Mucosa of rectum (tissue), 2 donors: ENCODE results near the gene GSS.

Experiments used
- H3K27ac ChIP-seq, 2 donors: one replicate each; pipeline ENCODE4 v1.7.0; 2013; ENCODE audit warnings: inconsistent platforms in 2 of 2, low read depth in 2 of 2, low read length in 2 of 2
- H3K27me3 ChIP-seq, 2 donors: one replicate each; pipeline ENCODE4 v1.7.0; 2013; ENCODE audit warnings: low read length in 2 of 2; ENCODE audit not compliant: control insufficient read depth in 2 of 2, insufficient read depth in 2 of 2
- H3K36me3 ChIP-seq, 2 donors: one replicate each; pipeline ENCODE4 v1.7.0; 2013; ENCODE audit warnings: low read length in 2 of 2; ENCODE audit not compliant: control insufficient read depth in 2 of 2, insufficient read depth in 2 of 2
- H3K4me1 ChIP-seq, 2 donors: one replicate each; pipeline ENCODE4 v1.7.0; 2013; ENCODE audit warnings: low read length in 2 of 2, mild to moderate bottlenecking in 1 of 2; ENCODE audit not compliant: control insufficient read depth in 2 of 2, insufficient read depth in 2 of 2
- H3K4me3 ChIP-seq, 2 donors: one replicate each; pipeline ENCODE4 v1.7.0; 2013; ENCODE audit warnings: low read length in 2 of 2
- H3K9ac ChIP-seq, 2 donors: one replicate each; pipeline ENCODE4 v1.7.0; 2013; ENCODE audit warnings: low read length in 2 of 2, low read depth in 1 of 2, mild to moderate bottlenecking in 1 of 2
- H3K9me3 ChIP-seq, 2 donors: one replicate each; pipeline ENCODE4 v1.7.0; 2013; ENCODE audit warnings: low read length in 2 of 2; ENCODE audit not compliant: control insufficient read depth in 2 of 2
- donor health status: healthy.
- donor health status: Normal muscosa, but diverticular disease.

The GSS gene

GRCh38 chr20:34999782-35000181, 44.2 kb upstream of the GSS start:
- Histone ChIP-seq H3K4me1 (peaks cover 5 to 10% of the 10 kb centered on the region in 2 donors), H3K36me3 (peaks cover 64 to 69% of the 10 kb centered on the region in 2 donors), H3K9me3 (no peaks in the 10 kb centered on the region), H3K27ac (no peak overlapping the region), H3K4me3 (no peak overlapping the region), H3K9ac (no peak overlapping the region), H3K27me3 (no peaks in the 10 kb centered on the region)

GRCh38 chr20:34999021-34999451, 43.4 kb upstream of the GSS start:
- Histone ChIP-seq H3K4me1 (peaks cover 5 to 10% of the 10 kb centered on the region in 2 donors), H3K27ac (no peak overlapping the region), H3K9ac (no peak overlapping the region), H3K27me3 (no peaks in the 10 kb centered on the region), H3K36me3 (peaks cover 57 to 67% of the 10 kb centered on the region in 2 donors), H3K9me3 (no peaks in the 10 kb centered on the region), H3K4me3 (no peak overlapping the region)

- H3K27me3 ChIP-seq, result no peaks in the 10 kb centered on the region
- H3K9ac ChIP-seq, result no peak overlapping the region
- H3K4me3 ChIP-seq, result no peak overlapping the region
- peaks cover 5 to 10% of the 10 kb centered on the region in 2 donors for H3K4me1 ChIP-seq
- no peaks in the 10 kb centered on the region for H3K9me3 ChIP-seq
- H3K36me3 ChIP-seq, result peaks cover 53 to 66% of the 10 kb centered on the region in 2 donors
- H3K27ac ChIP-seq, result no peak overlapping the region
Observed at GRCh38 chr20:34998331-34998950, 42.8 kb upstream of the GSS start.

- no peak overlapping the region for H3K27ac ChIP-seq
- H3K4me3 ChIP-seq, result no peak overlapping the region
Observed at GRCh38 chr20:34997774-34998173, 42.2 kb upstream of the GSS start.

GRCh38 chr20:34997131-34997561, 41.5 kb upstream of the GSS start:
- no peaks in the 10 kb centered on the region for H3K27me3 ChIP-seq
- no peaks in the 10 kb centered on the region for H3K9me3 ChIP-seq
- peaks cover 5 to 10% of the 10 kb centered on the region in 2 donors for H3K4me1 ChIP-seq
- H3K36me3 ChIP-seq, result peaks cover 40 to 60% of the 10 kb centered on the region in 2 donors
- no peak overlapping the region for H3K9ac ChIP-seq
- H3K27ac ChIP-seq, result no peak overlapping the region
- H3K4me3 ChIP-seq, result peak overlapping the region in 1 of 2 donors; percentile 13

More at GRCh38 chr20:34997774-34998173, 42.2 kb upstream of the GSS start:
- Histone ChIP-seq H3K9me3 (no peaks in the 10 kb centered on the region), H3K36me3 (peaks cover 46 to 65% of the 10 kb centered on the region in 2 donors), H3K4me1 (peaks cover 5 to 10% of the 10 kb centered on the region in 2 donors), H3K9ac (no peak overlapping the region), H3K27me3 (no peaks in the 10 kb centered on the region)

GRCh38 chr20:34996243-34997028, 40.8 kb upstream of the GSS start:
- Histone ChIP-seq H3K4me3 (no peak overlapping the region), H3K9me3 (no peaks in the 10 kb centered on the region), H3K36me3 (peaks cover 33 to 53% of the 10 kb centered on the region in 2 donors), H3K27me3 (no peaks in the 10 kb centered on the region), H3K9ac (no peak overlapping the region), H3K4me1 (peaks cover 5 to 10% of the 10 kb centered on the region in 2 donors), H3K27ac (no peak overlapping the region)

- Histone ChIP-seq H3K9ac (no peak overlapping the region), H3K27ac (no peak overlapping the region), H3K36me3 (peaks cover 26 to 46% of the 10 kb centered on the region in 2 donors), H3K27me3 (no peaks in the 10 kb centered on the region), H3K4me1 (peaks cover 5 to 10% of the 10 kb centered on the region in 2 donors), H3K4me3 (no peak overlapping the region), H3K9me3 (no peaks in the 10 kb centered on the region)
Observed at GRCh38 chr20:34995696-34996095, 40.1 kb upstream of the GSS start.

- no peak overlapping the region for H3K27ac ChIP-seq
- H3K4me1 ChIP-seq, result peaks cover 5 to 10% of the 10 kb centered on the region in 2 donors
- no peak overlapping the region for H3K9ac ChIP-seq
- H3K36me3 ChIP-seq, result peaks cover 22 to 44% of the 10 kb centered on the region in 2 donors
- H3K4me3 ChIP-seq, result no peak overlapping the region
- no peaks in the 10 kb centered on the region for H3K9me3 ChIP-seq
- no peaks in the 10 kb centered on the region for H3K27me3 ChIP-seq
Observed at GRCh38 chr20:34995192-34995591, 39.6 kb upstream of the GSS start.

GRCh38 chr20:34994509-34995131, 39.0 kb upstream of the GSS start:
- Histone ChIP-seq H3K4me3 (no peak overlapping the region), H3K9me3 (no peaks in the 10 kb centered on the region), H3K9ac (no peak overlapping the region), H3K4me1 (peaks cover 5 to 10% of the 10 kb centered on the region in 2 donors), H3K27me3 (no peaks in the 10 kb centered on the region), H3K36me3 (peaks cover 17 to 39% of the 10 kb centered on the region in 2 donors), H3K27ac (no peak overlapping the region)
